DOHH2 (cell line): ENCODE measurements around the gene POR.

Experiments used
- CTCF ChIP-seq: fragments of 200-600 bp; sonication (generic); IDR thresholded peaks from one replicate; pipeline ENCODE4 v1.5.1; 2014; ENCODE audit warnings: antibody characterized with exemption, mild to moderate bottlenecking, low read depth, low read length; ENCODE audit not compliant: poor library complexity, severe bottlenecking
- EZH2phosphoT487 ChIP-seq: fragments of 200-600 bp; sonication (generic); IDR thresholded peaks from 2 replicates; pipeline ENCODE4 v1.6.1; 2017; ENCODE audit warnings: borderline replicate concordance, mild to moderate bottlenecking, antibody characterized with exemption, low read length, moderate library complexity, mixed read lengths

DNA sequence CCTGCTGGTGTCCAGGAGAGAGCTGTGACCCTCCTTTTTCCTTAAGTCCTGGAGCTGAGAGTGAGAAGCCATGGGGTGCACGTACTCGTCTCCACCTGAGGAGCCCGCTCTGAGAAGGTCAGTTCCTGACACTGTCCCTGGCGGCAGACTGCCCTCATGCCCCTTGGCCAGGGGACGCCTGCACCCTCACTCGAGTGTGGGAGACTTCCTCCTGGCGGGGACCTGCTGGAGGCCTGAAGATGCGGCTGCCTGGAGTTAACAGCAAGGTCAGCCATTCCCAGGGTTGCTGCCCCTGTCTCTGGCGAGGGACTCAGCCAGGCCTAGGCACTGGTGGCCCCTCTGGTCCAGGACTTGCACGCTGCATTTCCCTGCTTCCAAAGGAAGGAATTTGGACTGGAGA, 53.1 kb downstream of the POR start:
- TF ChIP-seq CTCF (no peak), EZH2phosphoT487 (no peak)
